ENCODE data around the gene KAZN. TPM values are rescaled to one million over a fixed set of nuclear protein-coding genes. Genes with fewer than 3 reads are reported as not detected.

The KAZN gene
- total RNA-seq, 1 donor from 2014 or later, result 21.2 TPM

DNA sequence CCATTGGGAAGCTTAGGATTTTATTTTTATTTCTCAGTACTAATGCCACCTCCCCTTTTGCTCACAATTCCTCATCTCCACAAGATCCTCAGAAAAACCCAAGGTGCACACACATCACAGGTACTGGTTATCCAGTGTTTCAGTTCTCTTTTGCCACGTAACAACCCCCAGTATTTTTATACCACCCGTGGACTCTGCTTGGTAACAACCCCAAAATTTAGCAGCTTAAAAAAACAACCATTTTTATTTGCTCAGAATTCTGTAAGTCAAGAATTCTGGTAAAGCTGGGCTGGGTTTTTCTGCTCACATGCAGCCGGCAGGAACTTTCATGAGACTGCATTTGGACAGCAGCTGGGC, 180.0 kb downstream of the KAZN start:
- Histone ChIP-seq H3K4me1 (no peaks in the 10 kb centered on the region), H3K9me3 (no peaks in the 10 kb centered on the region), H3K4me3 (no peak overlapping the region), H3K36me3 (no peaks in the 10 kb centered on the region), H3K27ac (no peak overlapping the region), H3K27me3 (ENCODE audit: low read depth) (no peaks in the 10 kb centered on the region)
- DNase-seq, result no peak
- no peak for ATAC-seq
- TF ChIP-seq, protein P1, sequence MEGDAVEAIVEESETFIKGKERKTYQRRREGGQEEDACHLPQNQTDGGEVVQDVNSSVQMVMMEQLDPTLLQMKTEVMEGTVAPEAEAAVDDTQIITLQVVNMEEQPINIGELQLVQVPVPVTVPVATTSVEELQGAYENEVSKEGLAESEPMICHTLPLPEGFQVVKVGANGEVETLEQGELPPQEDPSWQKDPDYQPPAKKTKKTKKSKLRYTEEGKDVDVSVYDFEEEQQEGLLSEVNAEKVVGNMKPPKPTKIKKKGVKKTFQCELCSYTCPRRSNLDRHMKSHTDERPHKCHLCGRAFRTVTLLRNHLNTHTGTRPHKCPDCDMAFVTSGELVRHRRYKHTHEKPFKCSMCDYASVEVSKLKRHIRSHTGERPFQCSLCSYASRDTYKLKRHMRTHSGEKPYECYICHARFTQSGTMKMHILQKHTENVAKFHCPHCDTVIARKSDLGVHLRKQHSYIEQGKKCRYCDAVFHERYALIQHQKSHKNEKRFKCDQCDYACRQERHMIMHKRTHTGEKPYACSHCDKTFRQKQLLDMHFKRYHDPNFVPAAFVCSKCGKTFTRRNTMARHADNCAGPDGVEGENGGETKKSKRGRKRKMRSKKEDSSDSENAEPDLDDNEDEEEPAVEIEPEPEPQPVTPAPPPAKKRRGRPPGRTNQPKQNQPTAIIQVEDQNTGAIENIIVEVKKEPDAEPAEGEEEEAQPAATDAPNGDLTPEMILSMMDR (IDR thresholded peaks at IDR 0.05), result no peak
- intact Hi-C loops (cut with DNase I), result no loop called here

DNA sequence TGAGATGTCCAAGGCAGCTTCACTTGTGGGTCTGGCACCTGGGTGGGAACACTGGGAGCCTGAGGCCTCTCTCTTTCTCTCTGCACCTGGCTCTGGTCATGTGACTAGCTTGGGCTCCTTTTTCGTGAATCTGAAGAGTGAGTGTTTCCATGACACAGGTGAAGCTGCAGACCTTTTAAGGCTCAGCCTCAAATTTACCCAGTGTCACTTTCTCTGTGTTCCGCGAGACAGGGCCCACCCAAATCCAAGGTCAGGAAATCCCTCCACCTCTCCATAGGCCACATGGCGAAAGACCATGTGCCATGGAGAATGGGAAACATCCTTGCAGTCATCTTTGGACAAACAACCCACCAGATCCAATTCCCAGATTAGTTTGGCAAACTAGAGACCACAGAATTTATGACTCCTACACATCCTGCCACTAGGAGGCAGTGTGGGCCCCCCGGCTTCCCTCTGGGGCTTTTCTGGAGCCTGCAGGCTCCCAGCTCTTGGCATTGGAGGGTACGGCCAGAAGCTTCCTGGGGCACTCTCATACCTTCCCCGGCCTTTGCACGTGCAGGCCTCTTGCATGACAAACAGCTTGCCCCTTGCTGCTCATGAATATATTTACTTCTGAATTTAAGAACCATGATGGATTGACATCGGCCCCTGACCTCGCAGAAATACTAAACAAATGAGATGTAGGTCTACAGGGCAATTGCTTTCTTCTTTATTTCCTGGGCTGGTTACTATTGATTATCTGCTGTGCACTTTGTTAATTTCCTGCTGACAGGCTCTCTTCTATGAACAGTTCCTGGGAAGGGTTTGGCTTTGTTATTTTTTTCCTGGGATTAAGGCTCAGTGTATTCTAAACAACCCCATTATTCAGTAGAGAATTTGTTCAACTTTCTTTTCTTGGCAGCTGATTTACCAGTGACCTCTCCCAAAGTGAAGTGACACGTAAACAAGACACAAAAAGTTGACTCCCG, 180.7 kb downstream of the KAZN start:
- Histone ChIP-seq H3K36me3 (no peaks in the 10 kb centered on the region), H3K4me1 (no peaks in the 10 kb centered on the region), H3K27me3 (ENCODE audit: low read depth) (no peaks in the 10 kb centered on the region), H3K9me3 (no peaks in the 10 kb centered on the region), H3K4me3 (no peak overlapping the region), H3K27ac (no peak overlapping the region)
- TF ChIP-seq, protein P1 (IDR thresholded peaks at IDR 0.05), result peak; percentile 76
- intact Hi-C loops (cut with DNase I), result no loop called here
- ATAC-seq (peak; percentile 56 to 69), DNase-seq (peak; percentile 58)

DNA sequence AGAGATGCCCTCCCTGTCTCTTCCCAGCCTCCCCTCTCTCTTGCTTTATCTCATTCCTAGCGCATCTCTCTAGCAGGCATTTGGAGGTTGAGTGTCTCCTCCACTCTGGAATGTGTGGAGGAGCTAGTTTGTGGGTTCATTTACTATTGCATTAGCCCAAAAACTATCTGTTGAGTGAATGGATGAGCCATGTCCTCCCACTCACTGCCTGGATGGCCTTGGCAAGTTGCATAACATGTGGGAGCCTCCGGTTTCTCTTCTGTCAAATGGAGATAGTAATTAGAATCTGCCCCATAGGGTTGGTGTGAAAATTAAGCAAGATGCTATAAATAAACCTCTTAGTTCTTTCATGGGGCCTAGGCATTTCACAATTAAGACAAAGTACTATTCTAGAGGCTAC, 181.8 kb downstream of the KAZN start:
- TF ChIP-seq, protein P1 (IDR thresholded peaks at IDR 0.05), result no peak
- no peaks in the 10 kb centered on the region for H3K27me3 ChIP-seq (ENCODE audit: low read depth)
- no peak overlapping the region for H3K4me3 ChIP-seq
- no peaks in the 10 kb centered on the region for H3K36me3 ChIP-seq
- no peak for ATAC-seq
- no peaks in the 10 kb centered on the region for H3K4me1 ChIP-seq
- no peak for DNase-seq
- no peak overlapping the region for H3K27ac ChIP-seq
- intact Hi-C loops (cut with DNase I), result no loop called here
- H3K9me3 ChIP-seq, result no peaks in the 10 kb centered on the region

DNA sequence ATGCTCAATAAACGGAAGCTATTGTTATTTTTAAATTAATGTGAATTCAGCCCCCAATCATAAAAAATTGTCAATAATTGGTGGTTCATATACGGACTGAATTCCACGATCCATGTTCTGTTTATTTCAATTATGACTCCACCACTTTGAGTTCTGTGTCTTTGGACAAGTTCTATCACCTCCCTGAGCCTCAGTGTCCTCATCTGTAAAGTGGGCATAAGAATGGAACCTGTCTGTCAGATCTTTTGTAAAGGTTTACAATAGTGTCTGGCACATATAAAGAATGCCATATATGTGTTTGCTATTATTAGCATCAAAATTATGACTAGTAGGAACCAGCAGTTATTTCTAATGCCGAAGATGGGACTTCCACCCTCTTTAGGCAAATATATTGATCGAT, 183.3 kb downstream of the KAZN start:
- Histone ChIP-seq H3K9me3 (no peaks in the 10 kb centered on the region), H3K27ac (no peak overlapping the region), H3K4me1 (no peaks in the 10 kb centered on the region), H3K27me3 (ENCODE audit: low read depth) (no peaks in the 10 kb centered on the region), H3K36me3 (no peaks in the 10 kb centered on the region), H3K4me3 (no peak overlapping the region)
- ATAC-seq (no peak), DNase-seq (no peak)
- intact Hi-C loops (cut with DNase I), result no loop called here
- TF ChIP-seq, protein P1 (IDR thresholded peaks at IDR 0.05), result no peak

DNA sequence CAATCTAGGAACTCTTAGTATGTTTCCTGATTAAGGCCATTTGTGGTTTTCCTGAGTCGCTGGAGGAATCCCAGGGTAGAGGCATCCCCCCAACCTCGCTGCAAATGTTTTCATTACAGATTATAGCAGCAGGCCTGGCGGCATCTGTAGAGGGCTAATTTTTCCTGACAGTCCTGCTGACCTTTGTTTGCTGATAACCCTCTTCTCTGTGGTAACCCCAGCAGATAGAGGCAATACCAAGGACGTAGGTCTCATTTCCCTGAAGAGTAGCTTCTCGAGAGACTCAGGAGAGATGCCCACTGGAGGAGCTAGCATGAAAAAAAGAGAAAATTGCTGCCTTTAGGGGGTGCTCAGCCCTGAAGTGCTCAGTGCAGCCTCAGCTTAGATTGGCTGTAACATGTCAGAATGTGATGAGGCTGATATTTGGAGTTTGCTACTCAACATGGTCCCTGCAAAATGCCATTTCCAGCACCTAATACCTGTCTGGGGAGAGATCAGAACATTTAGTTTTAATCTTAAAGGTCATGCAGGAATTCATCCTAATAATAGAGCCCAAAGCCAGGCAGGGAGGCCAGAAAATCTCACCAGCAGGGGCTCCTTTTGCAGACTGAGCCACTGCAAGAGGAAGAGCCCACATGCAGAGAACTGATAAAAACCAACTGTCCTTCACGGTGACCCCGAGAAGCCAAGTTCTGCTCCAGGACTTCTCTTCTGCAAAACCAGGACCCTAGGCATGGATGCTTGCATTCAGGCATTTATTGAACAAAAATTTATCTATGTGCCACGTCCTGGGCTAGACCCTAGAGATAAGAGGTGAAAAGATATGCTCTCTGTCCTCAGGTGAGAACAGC, 184.5 kb downstream of the KAZN start:
- Histone ChIP-seq H3K4me3 (no peak overlapping the region), H3K4me1 (no peaks in the 10 kb centered on the region), H3K27me3 (ENCODE audit: low read depth) (no peaks in the 10 kb centered on the region), H3K9me3 (no peaks in the 10 kb centered on the region), H3K36me3 (no peaks in the 10 kb centered on the region), H3K27ac (no peak overlapping the region)
- no peak for ATAC-seq
- TF ChIP-seq, protein P1 (IDR thresholded peaks at IDR 0.05), result no peak
- intact Hi-C loops (cut with DNase I), result no loop called here
- no peak for DNase-seq
